ENCODE measurements around the gene APOOL.

The APOOL gene

DNA sequence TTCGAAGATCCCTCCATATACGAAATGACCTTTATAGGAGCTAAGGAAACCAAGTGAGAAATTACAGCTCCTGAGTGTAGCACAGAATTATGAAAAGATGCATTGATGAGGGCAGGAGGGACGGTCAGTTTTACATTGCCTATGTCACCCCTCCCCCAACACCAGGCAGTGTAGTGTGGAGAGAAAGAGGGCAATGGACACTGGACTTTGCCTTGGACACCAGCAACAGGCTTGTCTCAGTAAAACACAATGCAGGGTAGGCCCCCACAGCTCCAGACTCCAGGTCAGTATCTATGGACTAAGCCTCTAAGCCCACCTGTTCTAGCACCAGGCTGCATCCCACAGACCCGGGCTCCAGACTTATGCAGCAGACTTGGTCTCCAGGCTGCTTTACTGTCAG lies 16.5 kb downstream of the APOOL start:
- no peak overlapping the region for H3K4me3 ChIP-seq (ENCODE audit: low read depth, low read length)
- H2AFZ ChIP-seq (ENCODE audit: low read length, unreplicated experiment), result no peak overlapping the region
- no peak overlapping the region for H3K27ac ChIP-seq (ENCODE audit: low read depth, low read length)
- H3K27me3 ChIP-seq (ENCODE audit: insufficient read depth, low read length), result no peaks in the 10 kb centered on the region
- peaks cover 11% of the 10 kb centered on the region for H3K79me2 ChIP-seq (ENCODE audit: control insufficient read depth, insufficient read depth, low read length, unreplicated experiment)
- no peaks in the 10 kb centered on the region for H3K4me1 ChIP-seq (ENCODE audit: control insufficient read depth, insufficient read depth, low read length, unreplicated experiment)
- 0 out of 2 replicates have a peak, but pooled peaks cover 3% of the 10 kb centered on the region for H3K36me3 ChIP-seq (ENCODE audit: insufficient read depth, low read length)

DNA sequence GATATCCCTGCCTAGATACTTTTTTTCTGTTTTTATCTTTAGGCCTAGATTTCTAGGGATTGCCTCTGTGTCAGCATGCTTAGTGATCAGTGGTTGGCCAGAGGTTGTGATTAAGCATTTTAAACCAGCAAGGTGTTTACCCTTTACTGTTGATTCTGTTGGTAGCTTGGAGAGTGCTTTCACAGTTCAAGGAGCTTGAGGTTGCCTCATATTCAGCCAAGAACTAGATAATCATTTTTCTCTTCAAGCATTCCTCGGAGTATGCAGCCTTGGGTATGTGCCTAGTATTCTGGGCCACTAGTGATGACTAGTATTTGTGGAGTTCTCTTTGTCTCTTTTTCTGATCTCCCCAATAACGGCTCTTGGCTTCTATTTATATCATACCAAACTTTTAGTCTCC lies 20.4 kb downstream of the APOOL start:
- H3K4me1 ChIP-seq (ENCODE audit: control insufficient read depth, insufficient read depth, low read length, unreplicated experiment), result no peaks in the 10 kb centered on the region
- no peaks in the 10 kb centered on the region for H3K27me3 ChIP-seq (ENCODE audit: insufficient read depth, low read length)
- no peak overlapping the region for H2AFZ ChIP-seq (ENCODE audit: low read length, unreplicated experiment)
- H3K27ac ChIP-seq (ENCODE audit: low read depth, low read length), result no peak overlapping the region
- no peak overlapping the region for H3K4me3 ChIP-seq (ENCODE audit: low read depth, low read length)
- no peaks in the 10 kb centered on the region for H3K36me3 ChIP-seq (ENCODE audit: insufficient read depth, low read length)
- H3K79me2 ChIP-seq (ENCODE audit: control insufficient read depth, insufficient read depth, low read length, unreplicated experiment), result peaks cover 12% of the 10 kb centered on the region

DNA sequence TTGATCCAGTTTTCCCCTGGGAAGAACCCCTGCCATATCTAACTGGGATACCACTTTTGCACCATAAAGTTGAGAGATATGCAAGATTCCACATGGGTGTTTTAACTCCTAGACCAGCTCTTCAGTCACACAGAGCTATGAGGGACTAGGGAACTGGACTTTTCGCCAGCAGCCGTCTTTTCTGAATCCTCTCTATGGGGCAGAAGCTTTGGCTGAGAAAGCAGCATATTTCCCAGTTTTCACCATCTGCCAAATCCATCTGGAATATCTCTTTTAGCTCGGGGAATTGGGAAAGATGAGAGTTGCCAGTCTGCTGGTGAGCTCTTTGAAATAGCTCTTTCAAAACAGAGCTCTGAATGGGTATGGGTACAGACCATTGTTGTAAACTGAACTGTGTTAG lies 20.9 kb downstream of the APOOL start:
- H3K27me3 ChIP-seq (ENCODE audit: insufficient read depth, low read length), result no peaks in the 10 kb centered on the region
- no peak overlapping the region for H2AFZ ChIP-seq (ENCODE audit: low read length, unreplicated experiment)
- peaks cover 8% of the 10 kb centered on the region for H3K79me2 ChIP-seq (ENCODE audit: control insufficient read depth, insufficient read depth, low read length, unreplicated experiment)
- no peaks in the 10 kb centered on the region for H3K36me3 ChIP-seq (ENCODE audit: insufficient read depth, low read length)
- H3K4me1 ChIP-seq (ENCODE audit: control insufficient read depth, insufficient read depth, low read length, unreplicated experiment), result no peaks in the 10 kb centered on the region
- no peak overlapping the region for H3K4me3 ChIP-seq (ENCODE audit: low read depth, low read length)
- H3K27ac ChIP-seq (ENCODE audit: low read depth, low read length), result no peak overlapping the region

DNA sequence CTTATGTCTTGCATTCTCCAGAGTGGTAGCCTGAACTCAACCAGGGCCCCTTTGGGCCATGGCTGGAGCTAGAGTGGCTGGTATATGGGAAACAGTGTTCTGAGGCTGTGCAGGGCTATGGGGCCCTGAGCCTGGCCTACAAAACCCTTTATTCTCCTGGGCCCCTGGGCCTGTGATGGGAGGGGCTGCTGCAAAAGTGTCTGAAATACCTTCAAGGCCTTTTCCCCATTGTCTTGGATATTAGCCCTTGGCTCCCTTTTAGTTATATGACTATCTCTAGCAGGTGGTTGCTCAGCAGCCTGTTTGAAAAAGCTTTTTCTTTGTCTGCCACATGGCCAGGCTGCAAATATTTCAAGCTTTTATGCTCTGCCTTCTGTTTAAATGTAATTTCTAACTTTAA lies 22.5 kb downstream of the APOOL start:
- Histone ChIP-seq H3K27me3 (ENCODE audit: insufficient read depth, low read length) (no peaks in the 10 kb centered on the region), H3K4me3 (ENCODE audit: low read depth, low read length) (no peak overlapping the region), H3K4me1 (ENCODE audit: control insufficient read depth, insufficient read depth, low read length, unreplicated experiment) (no peaks in the 10 kb centered on the region), H3K79me2 (ENCODE audit: control insufficient read depth, insufficient read depth, low read length, unreplicated experiment) (peaks cover 5% of the 10 kb centered on the region), H3K36me3 (ENCODE audit: insufficient read depth, low read length) (no peaks in the 10 kb centered on the region), H3K27ac (ENCODE audit: low read depth, low read length) (no peak overlapping the region), H2AFZ (ENCODE audit: low read length, unreplicated experiment) (no peak overlapping the region)

DNA sequence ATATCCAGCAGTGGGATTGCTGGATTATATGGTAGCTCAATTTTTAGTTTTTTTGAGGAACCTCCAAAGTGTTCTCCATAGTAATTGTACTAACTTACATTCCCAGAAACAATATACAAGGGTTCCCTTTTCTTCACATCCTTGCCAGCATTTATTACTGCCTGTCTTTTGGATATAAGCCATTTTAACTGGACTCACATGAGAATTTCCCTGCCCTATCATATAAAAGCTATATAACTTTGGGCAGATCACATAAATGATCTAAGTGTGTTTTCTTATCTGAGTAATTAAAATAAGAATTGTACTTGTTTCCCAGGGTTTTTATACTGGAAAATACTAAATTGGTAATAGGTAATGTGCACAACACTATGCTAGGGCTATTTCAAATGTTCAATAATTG lies 25.4 kb downstream of the APOOL start:
- Histone ChIP-seq H3K27ac (ENCODE audit: low read depth, low read length) (no peak overlapping the region), H3K4me1 (ENCODE audit: control insufficient read depth, insufficient read depth, low read length, unreplicated experiment) (no peaks in the 10 kb centered on the region), H3K36me3 (ENCODE audit: insufficient read depth, low read length) (no peaks in the 10 kb centered on the region), H2AFZ (ENCODE audit: low read length, unreplicated experiment) (no peak overlapping the region), H3K79me2 (ENCODE audit: control insufficient read depth, insufficient read depth, low read length, unreplicated experiment) (peaks cover 5% of the 10 kb centered on the region), H3K4me3 (ENCODE audit: low read depth, low read length) (no peak overlapping the region), H3K27me3 (ENCODE audit: insufficient read depth, low read length) (no peaks in the 10 kb centered on the region)

DNA sequence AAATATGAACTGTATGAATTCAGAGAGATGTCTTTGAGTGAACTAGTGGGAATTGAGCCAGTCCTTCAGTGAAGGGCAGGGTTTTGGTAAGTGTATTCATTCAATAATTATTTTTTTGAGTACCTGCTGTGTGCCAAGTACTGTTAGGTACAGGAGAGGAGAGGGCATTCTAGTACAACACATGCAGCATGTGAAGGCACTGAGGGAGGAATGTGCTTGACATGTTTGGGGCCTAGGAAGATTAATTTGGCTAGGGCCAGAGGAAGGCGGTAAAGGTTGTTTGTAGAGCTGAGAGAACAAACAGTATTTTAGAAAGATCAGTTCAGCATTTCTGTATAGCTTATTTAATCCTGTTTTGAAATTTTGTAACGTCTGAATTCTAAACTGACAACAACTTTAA lies 27.8 kb downstream of the APOOL start:
- H3K27me3 ChIP-seq (ENCODE audit: insufficient read depth, low read length), result no peaks in the 10 kb centered on the region
- H3K4me1 ChIP-seq (ENCODE audit: control insufficient read depth, insufficient read depth, low read length, unreplicated experiment), result no peaks in the 10 kb centered on the region
- no peak overlapping the region for H2AFZ ChIP-seq (ENCODE audit: low read length, unreplicated experiment)
- peaks cover under 1% of the 10 kb centered on the region for H3K79me2 ChIP-seq (ENCODE audit: control insufficient read depth, insufficient read depth, low read length, unreplicated experiment)
- H3K27ac ChIP-seq (ENCODE audit: low read depth, low read length), result no peak overlapping the region
- H3K4me3 ChIP-seq (ENCODE audit: low read depth, low read length), result no peak overlapping the region
- H3K36me3 ChIP-seq (ENCODE audit: insufficient read depth, low read length), result no peaks in the 10 kb centered on the region

DNA sequence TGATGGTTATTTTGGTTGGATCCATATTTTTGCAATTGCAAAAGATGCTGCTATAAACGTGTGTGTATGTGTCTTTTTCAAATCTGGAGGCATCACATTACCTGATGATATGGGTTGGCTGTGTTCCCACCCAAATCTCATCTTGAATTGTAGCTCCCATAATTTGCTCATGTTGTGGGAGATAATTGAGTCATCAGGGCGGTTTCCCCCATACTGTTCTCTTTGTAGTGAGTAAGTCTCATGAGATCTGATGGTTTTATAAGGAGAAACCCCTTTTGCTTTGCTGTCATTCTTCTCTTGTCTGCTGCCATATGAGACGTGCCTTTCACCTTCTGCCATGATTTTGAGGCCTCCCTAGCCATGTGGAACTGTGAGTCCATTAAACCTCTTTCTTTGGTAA lies 33.4 kb downstream of the APOOL start:
- H3K27me3 ChIP-seq (ENCODE audit: insufficient read depth, low read length), result no peaks in the 10 kb centered on the region
- no peak overlapping the region for H3K27ac ChIP-seq (ENCODE audit: low read depth, low read length)
- peaks cover 25% of the 10 kb centered on the region for H3K79me2 ChIP-seq (ENCODE audit: control insufficient read depth, insufficient read depth, low read length, unreplicated experiment)
- no peak overlapping the region for H3K4me3 ChIP-seq (ENCODE audit: low read depth, low read length)
- no peaks in the 10 kb centered on the region for H3K36me3 ChIP-seq (ENCODE audit: insufficient read depth, low read length)
- no peak overlapping the region for H2AFZ ChIP-seq (ENCODE audit: low read length, unreplicated experiment)
- no peaks in the 10 kb centered on the region for H3K4me1 ChIP-seq (ENCODE audit: control insufficient read depth, insufficient read depth, low read length, unreplicated experiment)

DNA sequence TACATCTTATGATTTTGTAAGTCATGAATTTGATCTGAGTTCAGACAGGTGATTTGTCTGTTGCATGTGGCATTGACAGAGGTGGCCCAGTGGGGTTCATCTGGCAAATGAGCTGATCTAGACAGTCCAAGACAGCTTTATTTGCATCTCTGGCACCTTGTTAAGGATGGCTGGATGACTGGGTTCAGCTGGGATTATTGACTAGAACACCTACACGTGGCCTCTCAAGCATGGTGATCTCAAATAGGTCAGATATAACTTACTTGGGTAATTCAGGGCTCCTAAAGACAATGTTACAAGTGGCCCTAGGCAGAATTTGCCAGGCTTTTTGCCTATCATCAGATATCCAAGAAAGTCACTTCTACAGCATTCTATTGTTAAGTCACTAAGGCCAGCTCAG lies 48.0 kb downstream of the APOOL start:
- Histone ChIP-seq H3K27ac (ENCODE audit: low read depth, low read length) (peak overlapping the region; percentile 99), H3K79me2 (ENCODE audit: control insufficient read depth, insufficient read depth, low read length, unreplicated experiment) (no peaks in the 10 kb centered on the region), H3K4me1 (ENCODE audit: control insufficient read depth, insufficient read depth, low read length, unreplicated experiment) (peaks cover 17% of the 10 kb centered on the region), H2AFZ (ENCODE audit: low read length, unreplicated experiment) (no peak overlapping the region), H3K4me3 (ENCODE audit: low read depth, low read length) (no peak overlapping the region), H3K27me3 (ENCODE audit: insufficient read depth, low read length) (no peaks in the 10 kb centered on the region), H3K36me3 (ENCODE audit: insufficient read depth, low read length) (0 out of 2 replicates have a peak, but pooled peaks cover 3% of the 10 kb centered on the region)

DNA sequence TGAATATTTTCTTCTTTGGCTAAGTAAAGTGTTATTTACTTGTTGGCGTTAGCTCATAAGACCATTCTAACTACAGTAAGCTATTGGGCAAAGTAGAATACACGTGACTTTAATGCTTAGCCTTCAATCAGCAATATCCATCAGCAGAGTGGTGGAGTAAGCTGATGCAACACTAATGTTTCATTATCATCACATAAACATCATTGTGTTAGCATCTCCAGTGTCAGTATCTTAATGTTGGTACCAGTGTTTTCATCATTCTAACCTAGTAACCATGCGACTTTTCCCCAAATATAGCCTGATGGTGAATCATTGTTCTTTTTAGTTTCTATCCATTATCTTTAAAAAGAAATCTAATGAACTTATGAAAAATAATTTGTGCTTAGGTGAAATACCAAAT lies 48.5 kb downstream of the APOOL start:
- Histone ChIP-seq H3K4me1 (ENCODE audit: control insufficient read depth, insufficient read depth, low read length, unreplicated experiment) (peaks cover 17% of the 10 kb centered on the region), H3K4me3 (ENCODE audit: low read depth, low read length) (0 out of 2 replicates have a peak overlapping the region, but pooled peaks have one; percentile 24), H3K27me3 (ENCODE audit: insufficient read depth, low read length) (no peaks in the 10 kb centered on the region), H3K27ac (ENCODE audit: low read depth, low read length) (peak overlapping the region; percentile 99), H3K36me3 (ENCODE audit: insufficient read depth, low read length) (0 out of 2 replicates have a peak, but pooled peaks cover 3% of the 10 kb centered on the region), H3K79me2 (ENCODE audit: control insufficient read depth, insufficient read depth, low read length, unreplicated experiment) (no peaks in the 10 kb centered on the region), H2AFZ (ENCODE audit: low read length, unreplicated experiment) (no peak overlapping the region)

DNA sequence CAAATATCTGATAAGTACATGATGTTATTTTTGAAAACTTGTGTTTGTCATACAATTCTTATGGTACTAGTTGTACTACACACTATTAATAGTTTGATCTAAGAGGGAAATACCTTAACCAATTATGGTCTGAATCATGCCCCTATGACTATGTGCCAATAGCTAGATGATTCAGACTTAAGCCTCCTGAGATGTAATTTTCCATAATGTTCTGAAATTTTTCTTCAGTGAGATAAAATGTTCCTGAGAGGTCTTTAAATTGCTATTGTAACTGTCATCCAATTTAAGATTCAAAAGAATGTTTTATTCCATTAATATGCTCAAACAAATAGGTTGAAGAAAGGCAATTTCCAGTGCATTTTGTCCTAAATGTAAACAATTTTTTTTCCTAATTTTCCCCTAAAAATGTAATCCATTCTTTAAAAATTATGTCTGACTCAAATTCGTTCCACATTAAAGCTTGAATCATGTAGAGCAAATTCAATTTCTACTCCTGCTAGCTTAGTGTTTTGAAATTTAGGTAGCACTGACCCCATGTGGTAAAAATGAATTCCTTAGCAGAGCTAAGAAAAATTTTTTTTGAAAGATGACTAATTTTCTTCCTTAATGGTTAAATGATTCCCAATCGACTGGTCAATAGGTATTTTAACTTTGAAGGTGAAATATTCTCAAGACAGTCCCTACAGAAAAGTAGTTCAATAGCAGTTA lies 49.1 kb downstream of the APOOL start:
- Histone ChIP-seq H3K27ac (ENCODE audit: low read depth, low read length) (peak overlapping the region; percentile 99), H3K36me3 (ENCODE audit: insufficient read depth, low read length) (0 out of 2 replicates have a peak, but pooled peaks cover 3% of the 10 kb centered on the region), H2AFZ (ENCODE audit: low read length, unreplicated experiment) (no peak overlapping the region), H3K4me1 (ENCODE audit: control insufficient read depth, insufficient read depth, low read length, unreplicated experiment) (peaks cover 17% of the 10 kb centered on the region), H3K79me2 (ENCODE audit: control insufficient read depth, insufficient read depth, low read length, unreplicated experiment) (no peaks in the 10 kb centered on the region), H3K4me3 (ENCODE audit: low read depth, low read length) (peak overlapping the region; percentile 65), H3K27me3 (ENCODE audit: insufficient read depth, low read length) (no peaks in the 10 kb centered on the region)

DNA sequence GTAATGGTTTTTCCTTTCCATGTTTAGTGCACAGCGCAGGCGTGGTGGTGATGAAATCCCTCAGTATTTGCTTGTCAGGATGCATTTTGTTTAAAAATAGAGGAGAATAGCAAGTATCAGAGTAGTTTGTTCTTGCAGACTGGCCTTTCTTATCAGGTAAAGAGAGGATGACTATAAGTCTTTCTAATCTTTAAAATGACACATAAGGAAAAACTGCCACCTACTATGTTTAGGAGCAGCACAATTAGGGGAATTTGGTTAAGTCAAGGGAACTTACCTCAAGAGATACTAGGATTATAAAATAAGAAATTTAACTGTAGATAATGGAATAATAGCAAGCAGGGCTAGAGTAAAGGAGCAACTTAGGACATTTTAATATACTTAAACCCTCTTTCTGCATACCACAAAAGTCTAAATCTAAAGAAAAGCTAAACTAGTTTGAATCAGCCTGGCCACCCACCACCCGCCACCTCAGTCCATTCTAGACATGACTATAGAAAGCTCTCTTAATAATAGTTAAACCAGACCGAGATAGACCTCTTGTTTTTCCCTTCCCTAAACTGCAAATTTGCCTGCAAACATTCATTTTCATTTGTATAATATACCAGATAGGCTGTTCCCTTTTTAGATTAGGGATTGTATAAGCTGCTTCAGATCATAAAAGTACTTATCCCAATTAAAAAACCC lies 62.0 kb downstream of the APOOL start:
- Histone ChIP-seq H3K27ac (ENCODE audit: low read depth, low read length) (no peak overlapping the region), H3K27me3 (ENCODE audit: insufficient read depth, low read length) (no peaks in the 10 kb centered on the region)

More for the DNA sequence above, 62.0 kb downstream of the APOOL start:
- H3K79me2 ChIP-seq (ENCODE audit: control insufficient read depth, insufficient read depth, low read length, unreplicated experiment), result no peaks in the 10 kb centered on the region
- no peaks in the 10 kb centered on the region for H3K36me3 ChIP-seq (ENCODE audit: insufficient read depth, low read length)
- no peaks in the 10 kb centered on the region for H3K4me1 ChIP-seq (ENCODE audit: control insufficient read depth, insufficient read depth, low read length, unreplicated experiment)
- H3K4me3 ChIP-seq (ENCODE audit: low read depth, low read length), result no peak overlapping the region
- no peak overlapping the region for H2AFZ ChIP-seq (ENCODE audit: low read length, unreplicated experiment)

Data from ACC112 (cell line).